Cardiac atrium fibroblast (primary cell): ENCODE data around the gene GLT8D2. TPM values are rescaled to one million over a fixed set of nuclear protein-coding genes. Genes with fewer than 3 reads are reported as not detected.

Source experiments
- total RNA-seq: library from RNA; depleted of rRNA; stranded (reverse); fragments of >200 nt; gene quantifications from 2 replicates; pipeline ENCODE4 v1.2.3, GENCODE V29; 2015

Gene GLT8D2
- 24.3 and 27.8 TPM in 2 replicates for total RNA-seq

GRCh38 chr12:104049903-104050356 lies at the start of gene GLT8D2:
GLT8D2 (minus strand) TSS chr12:104050187; CDS start chr12:104019648, 30,539 bp downstream.

GRCh38 chr12:104064031-104064841 lies 14.2 kb upstream of the GLT8D2 start, which contains the start of gene HCFC2:
HCFC2 (plus strand) TSS chr12:104064531; CDS start chr12:104064561, 30 bp downstream.

GRCh38 chr12:103965590-103966504 lies 84.1 kb downstream of the GLT8D2 start, which contains the start of gene TDG:
TDG (plus strand) TSS chr12:103965872; CDS start chr12:103966038, 166 bp downstream.

Other genes with a start within 250 kb of the GLT8D2 start
- 2.3 and 4.5 TPM in 2 replicates for gene NT5DC3, start 209.0 kb downstream of the GLT8D2 start, total RNA-seq
- 653 and 877 TPM in 2 replicates for gene HSP90B1, start 119.8 kb downstream of the GLT8D2 start, total RNA-seq
- gene TDG, start 84.3 kb downstream of the GLT8D2 start, total RNA-seq: 16.8 and 17.0 TPM in 2 replicates
- gene HCFC2, start 14.3 kb upstream of the GLT8D2 start, total RNA-seq: 12.8 and 16.6 TPM in 2 replicates
- gene NFYB, start 88.0 kb upstream of the GLT8D2 start, total RNA-seq: 46.4 and 49.4 TPM in 2 replicates
- 701 and 927 TPM in 2 replicates for gene TXNRD1, start 165.6 kb upstream of the GLT8D2 start, total RNA-seq